Measurements from ENCODE around the gene TNFSF13. TPM values are rescaled to one million over a fixed set of nuclear protein-coding genes. Genes with fewer than 3 reads are reported as not detected.

The TNFSF13 gene
- polyA plus RNA-seq, 1 donor from 2014 or later = 5.1 TPM

GRCh38 chr17:7575959-7576358 lies 17.4 kb downstream of the TNFSF13 start:
- peaks cover 34 to 50% (median 47%) of the 10 kb centered on the region in 3 donors for H3K4me1 Mint-ChIP-seq
- H3K36me3 Mint-ChIP-seq = peaks cover 7% of the 10 kb centered on the region

GRCh38 chr17:7576432-7576937 lies 17.9 kb downstream of the TNFSF13 start:
- H3K4me1 Mint-ChIP-seq = peaks cover 34 to 52% (median 50%) of the 10 kb centered on the region in 3 donors
- H3K4me3 Mint-ChIP-seq = peak overlapping the region in 3 of 4 donors; percentile 32 to 93 (median 52)
- H3K36me3 Mint-ChIP-seq = peaks cover 7% of the 10 kb centered on the region
- peak overlapping the region; percentile 78 to 96 (median 87) for H3K27ac Mint-ChIP-seq
- H3K27me3 Mint-ChIP-seq = no peaks in the 10 kb centered on the region
- H3K9me3 Mint-ChIP-seq = no peaks in the 10 kb centered on the region

More at GRCh38 chr17:7575959-7576358, 17.4 kb downstream of the TNFSF13 start:
- Mint-ChIP-seq H3K27ac (peak overlapping the region; percentile 63 to 96 (median 87)), H3K9me3 (no peaks in the 10 kb centered on the region), H3K27me3 (no peaks in the 10 kb centered on the region), H3K4me3 (peak overlapping the region in 2 of 4 donors; percentile 52 to 93)

- Mint-ChIP-seq H3K27me3 (no peaks in the 10 kb centered on the region), H3K36me3 (peaks cover 7% of the 10 kb centered on the region), H3K9me3 (no peaks in the 10 kb centered on the region), H3K27ac (peak overlapping the region; percentile 67 to 96 (median 84)), H3K4me1 (peaks cover 27 to 54% (median 49%) of the 10 kb centered on the region in 3 donors), H3K4me3 (peak overlapping the region in 3 of 4 donors; percentile 48 to 93 (median 51))
These were observed 19.0 kb downstream of the TNFSF13 start for GRCh38 chr17:7577327-7578199.

- peaks cover 3% of the 10 kb centered on the region for H3K36me3 Mint-ChIP-seq
- peak within 1 kb of the TSS; percentile 73 to 93 (median 90) for H3K4me3 Mint-ChIP-seq
- no peaks in the 10 kb centered on the region for H3K27me3 Mint-ChIP-seq
- no peaks in the 10 kb centered on the region for H3K9me3 Mint-ChIP-seq
- peaks cover 33 to 51% (median 48%) of the 10 kb centered on the region in 3 donors for H3K4me1 Mint-ChIP-seq
- peak within 1 kb of the TSS; percentile 91 to 98 (median 96) for H3K27ac Mint-ChIP-seq
These were observed 20.7 kb downstream of the TNFSF13 start, which contains the start of gene CD68 for GRCh38 chr17:7579001-7579833. CD68 (plus strand) TSS chr17:7579638; CDS start chr17:7579678, 40 bp downstream.

GRCh38 chr17:7579834-7580603 lies 21.5 kb downstream of the TNFSF13 start:
- H3K4me3 Mint-ChIP-seq = peak overlapping the region; percentile 73 to 93 (median 90)
- peak overlapping the region; percentile 91 to 98 (median 96) for H3K27ac Mint-ChIP-seq
- H3K27me3 Mint-ChIP-seq = no peaks in the 10 kb centered on the region
- peaks cover 27 to 48% (median 47%) of the 10 kb centered on the region in 3 donors for H3K4me1 Mint-ChIP-seq
- no peaks in the 10 kb centered on the region for H3K9me3 Mint-ChIP-seq
- H3K36me3 Mint-ChIP-seq = peaks cover 5% of the 10 kb centered on the region

- peaks cover 5% of the 10 kb centered on the region for H3K36me3 Mint-ChIP-seq
- H3K9me3 Mint-ChIP-seq = no peaks in the 10 kb centered on the region
- peaks cover 27 to 51% (median 44%) of the 10 kb centered on the region in 3 donors for H3K4me1 Mint-ChIP-seq
- H3K27ac Mint-ChIP-seq = peak overlapping the region; percentile 46 to 96 (median 70)
- H3K27me3 Mint-ChIP-seq = no peaks in the 10 kb centered on the region
- peak overlapping the region in 3 of 4 donors; percentile 12 to 93 (median 90) for H3K4me3 Mint-ChIP-seq
These were observed 22.3 kb downstream of the TNFSF13 start for GRCh38 chr17:7580604-7581575.

GRCh38 chr17:7582396-7583252 lies 24.1 kb downstream of the TNFSF13 start:
- Mint-ChIP-seq H3K4me3 (peak overlapping the region; percentile 89 to 100 (median 98)), H3K9me3 (no peaks in the 10 kb centered on the region), H3K27ac (peak overlapping the region; percentile 92 to 99 (median 93)), H3K36me3 (peaks cover 5% of the 10 kb centered on the region), H3K27me3 (no peaks in the 10 kb centered on the region), H3K4me1 (peaks cover 21 to 44% (median 38%) of the 10 kb centered on the region in 3 donors)

- Mint-ChIP-seq H3K9me3 (no peaks in the 10 kb centered on the region), H3K36me3 (peaks cover 3% of the 10 kb centered on the region), H3K4me1 (peaks cover 16 to 38% (median 34%) of the 10 kb centered on the region in 3 donors), H3K27me3 (no peaks in the 10 kb centered on the region), H3K4me3 (peak within 1 kb of the TSS; percentile 97 to 100 (median 100)), H3K27ac (peak within 1 kb of the TSS; percentile 97 to 100 (median 99))
These were observed 24.9 kb downstream of the TNFSF13 start, which contains the start of gene MPDU1 for GRCh38 chr17:7583253-7584109. MPDU1 (plus strand) TSS chr17:7583852; CDS start chr17:7583863, 11 bp downstream.

- peak overlapping the region in 1 of 3 donors; percentile 56 for H3K27ac Mint-ChIP-seq
- peaks cover 8 to 18% (median 13%) of the 10 kb centered on the region in 3 donors for H3K4me1 Mint-ChIP-seq
- peak overlapping the region in 2 of 4 donors; percentile 34 to 61 for H3K4me3 Mint-ChIP-seq
- H3K36me3 Mint-ChIP-seq = peaks cover 3% of the 10 kb centered on the region
- H3K9me3 Mint-ChIP-seq = no peaks in the 10 kb centered on the region
- no peaks in the 10 kb centered on the region for H3K27me3 Mint-ChIP-seq
These were observed 28.3 kb downstream of the TNFSF13 start for GRCh38 chr17:7586673-7587419.

GRCh38 chr17:7587420-7588151 lies 29.0 kb downstream of the TNFSF13 start:
- peaks cover 3% of the 10 kb centered on the region for H3K36me3 Mint-ChIP-seq
- H3K27ac Mint-ChIP-seq = peak overlapping the region in 2 of 3 donors; percentile 19 to 56
- H3K4me1 Mint-ChIP-seq = peaks cover 6 to 14% (median 8%) of the 10 kb centered on the region in 3 donors
- no peaks in the 10 kb centered on the region for H3K9me3 Mint-ChIP-seq
- H3K4me3 Mint-ChIP-seq = peak overlapping the region; percentile 6 to 61 (median 43)
- no peaks in the 10 kb centered on the region for H3K27me3 Mint-ChIP-seq
